ENCODE results near the gene CRIP3. TPM values are rescaled to one million over a fixed set of nuclear protein-coding genes. Genes with fewer than 3 reads are reported as not detected.

Gene CRIP3
- total RNA-seq (2022; extraction: Qiagen RNA extraction; ENCODE audit: low read depth), result 0.28 to 0.64 TPM (median 0.44 TPM) in 4 of 5 replicates, not detected in the other

GRCh38 chr6:43308101-43308989 lies at the start of gene CRIP3:
Gene CRIP3 (minus strand): TSS chr6:43308826. CDS start chr6:43308792, 34 bp downstream.

GRCh38 chr6:43297644-43298564 lies 10.7 kb downstream of the CRIP3 start, which contains the start of gene SLC22A7:
Gene SLC22A7 (plus strand): TSS chr6:43298260. CDS start chr6:43298359, 99 bp downstream.

Other genes starting within 250 kb of the CRIP3 start
- 44.1 to 63.1 TPM (median 54.2 TPM) in 5 replicates for gene MRPL2, start 249.4 kb downstream of the CRIP3 start, total RNA-seq (2022; extraction: Qiagen RNA extraction; ENCODE audit: low read depth)
- gene KLC4, start 249.2 kb downstream of the CRIP3 start, total RNA-seq (2022; extraction: Qiagen RNA extraction; ENCODE audit: low read depth), result 4.4 to 7.9 TPM (median 6.8 TPM) in 5 replicates
- gene PTK7, start 232.5 kb downstream of the CRIP3 start, total RNA-seq (2022; extraction: Qiagen RNA extraction; ENCODE audit: low read depth), result 3.1 to 5.5 TPM (median 4.1 TPM) in 5 replicates
- gene SRF, start 137.6 kb downstream of the CRIP3 start, total RNA-seq (2022; extraction: Qiagen RNA extraction; ENCODE audit: low read depth), result 10.8 to 20.2 TPM (median 17.8 TPM) in 5 replicates
- gene CUL9, start 126.6 kb downstream of the CRIP3 start, total RNA-seq (2022; extraction: Qiagen RNA extraction; ENCODE audit: low read depth), result 6.2 to 9.5 TPM (median 9.3 TPM) in 5 replicates
- 55.7 to 104 TPM (median 97.9 TPM) in 5 replicates for gene DNPH1, start 79.3 kb downstream of the CRIP3 start, total RNA-seq (2022; extraction: Qiagen RNA extraction; ENCODE audit: low read depth)
- 0.06 to 0.10 TPM (median 0.08 TPM) in 4 of 5 replicates, not detected in the other for gene TTBK1, start 65.3 kb downstream of the CRIP3 start, total RNA-seq (2022; extraction: Qiagen RNA extraction; ENCODE audit: low read depth)
- not detected in 5 replicates for gene SLC22A7, start 10.6 kb downstream of the CRIP3 start, total RNA-seq (2022; extraction: Qiagen RNA extraction; ENCODE audit: low read depth)
- gene ZNF318, start 60.8 kb upstream of the CRIP3 start, total RNA-seq (2022; extraction: Qiagen RNA extraction; ENCODE audit: low read depth), result 3.7 to 6.0 TPM (median 5.2 TPM) in 5 replicates
- 6.8 to 11.0 TPM (median 10.0 TPM) in 5 replicates for gene ABCC10, start 118.7 kb upstream of the CRIP3 start, total RNA-seq (2022; extraction: Qiagen RNA extraction; ENCODE audit: low read depth)
- 3.6 to 7.8 TPM (median 7.3 TPM) in 5 replicates for gene DLK2, start 146.7 kb upstream of the CRIP3 start, total RNA-seq (2022; extraction: Qiagen RNA extraction; ENCODE audit: low read depth)
- 13.1 to 21.7 TPM (median 18.4 TPM) in 5 replicates for gene TJAP1, start 168.7 kb upstream of the CRIP3 start, total RNA-seq (2022; extraction: Qiagen RNA extraction; ENCODE audit: low read depth)
- 0.66 to 1.2 TPM (median 1.1 TPM) in 5 replicates for gene LRRC73, start 201.5 kb upstream of the CRIP3 start, total RNA-seq (2022; extraction: Qiagen RNA extraction; ENCODE audit: low read depth)
- 62.4 to 73.2 TPM (median 71.4 TPM) in 5 replicates for gene YIPF3, start 208.1 kb upstream of the CRIP3 start, total RNA-seq (2022; extraction: Qiagen RNA extraction; ENCODE audit: low read depth)
- 44.8 to 51.0 TPM (median 48.0 TPM) in 5 replicates for gene POLR1C, start 208.3 kb upstream of the CRIP3 start, total RNA-seq (2022; extraction: Qiagen RNA extraction; ENCODE audit: low read depth)

Data from A549 treated with ZK216348 at 1 μM for 4 hours (cell line).